Mesendoderm (in vitro differentiated cells): ENCODE results near the gene TRAF5.

Experiments
- DNase-seq: peaks from one replicate; pipeline ENCODE4 v3.0.0; 2013
- H2AK5ac ChIP-seq: 2 replicates; pipeline ENCODE4 v1.6.1; 2013; ENCODE audit warnings: low read length, inconsistent platforms
- H2BK120ac ChIP-seq: 2 replicates; pipeline ENCODE4 v1.6.1; 2013; ENCODE audit warnings: low read depth, mild to moderate bottlenecking, low read length, moderate library complexity, mixed read lengths
- H2BK15ac ChIP-seq: replicated peaks from 2 replicates; pipeline ENCODE4 v1.6.1; 2013; ENCODE audit warnings: low read depth, mild to moderate bottlenecking, moderate library complexity
- H2BK5ac ChIP-seq: 2 replicates; pipeline ENCODE4 v1.6.1; 2013; ENCODE audit warnings: low read length, inconsistent platforms
- H3K18ac ChIP-seq: 2 replicates; pipeline ENCODE4 v1.6.1; 2013; ENCODE audit warnings: mild to moderate bottlenecking, low read length, mixed read lengths
- H3K23ac ChIP-seq: one replicate; pipeline ENCODE4 v1.6.1; 2013; ENCODE audit warnings: low read length
- H3K27ac ChIP-seq: 2 replicates; pipeline ENCODE4 v1.5.1; 2013; ENCODE audit warnings: low read depth, mild to moderate bottlenecking, inconsistent platforms, low read length, moderate library complexity
- H3K27me3 ChIP-seq: 2 replicates; pipeline ENCODE4 v1.6.1; 2013; ENCODE audit warnings: low read length, control low read depth, mild to moderate bottlenecking, inconsistent platforms; ENCODE audit not compliant: insufficient read depth, poor library complexity
- H3K36me3 ChIP-seq: 2 replicates; pipeline ENCODE4 v1.6.1; 2013; ENCODE audit warnings: low read length, inconsistent platforms; ENCODE audit not compliant: control insufficient read depth, insufficient read depth
- H3K4ac ChIP-seq: one replicate; pipeline ENCODE4 v1.6.1; 2013; ENCODE audit warnings: low read depth, mild to moderate bottlenecking, low read length, moderate library complexity
- H3K4me1 ChIP-seq: 2 replicates; pipeline ENCODE4 v1.6.1; 2013; ENCODE audit warnings: low read depth, low read length, inconsistent platforms; ENCODE audit not compliant: control insufficient read depth
- H3K4me2 ChIP-seq: 2 replicates; pipeline ENCODE4 v1.6.1; 2013; ENCODE audit warnings: low read length
- H3K4me3 ChIP-seq: 2 replicates; pipeline ENCODE4 v1.5.1; 2013; ENCODE audit warnings: mild to moderate bottlenecking, low read length
- H3K56ac ChIP-seq: one replicate; pipeline ENCODE4 v1.6.1; 2013; ENCODE audit warnings: low read length
- H3K79me1 ChIP-seq: 2 replicates; pipeline ENCODE4 v1.6.1; 2013; ENCODE audit warnings: low read length, inconsistent platforms
- H3K79me2 ChIP-seq: 2 replicates; pipeline ENCODE4 v1.6.1; 2013; ENCODE audit warnings: mild to moderate bottlenecking, low read length; ENCODE audit not compliant: control insufficient read depth, insufficient read depth
- H3K9ac ChIP-seq: 2 replicates; pipeline ENCODE4 v1.6.1; 2013; ENCODE audit warnings: low read length, inconsistent platforms
- H4K5ac ChIP-seq: one replicate; pipeline ENCODE4 v1.6.1; 2013; ENCODE audit warnings: low read length
- H4K8ac ChIP-seq: one replicate; pipeline ENCODE4 v1.6.1; 2013; ENCODE audit warnings: low read depth, mild to moderate bottlenecking, control low read depth, low read length, moderate library complexity
- WGBS: extraction: QIAGEN DNeasy Blood & Tissue Kit; methylation state at CpG from one replicate; pipeline ENCODE4 v1.1.7; 2013; ENCODE audit warnings: low lambda C conversion rate, missing lambda C conversion rate; ENCODE audit not compliant: insufficient coverage; ENCODE audit errors: extremely low coverage; 5-methylcytosine and 5-hydroxymethylcytosine counted together

TRAF5 gene

DNA sequence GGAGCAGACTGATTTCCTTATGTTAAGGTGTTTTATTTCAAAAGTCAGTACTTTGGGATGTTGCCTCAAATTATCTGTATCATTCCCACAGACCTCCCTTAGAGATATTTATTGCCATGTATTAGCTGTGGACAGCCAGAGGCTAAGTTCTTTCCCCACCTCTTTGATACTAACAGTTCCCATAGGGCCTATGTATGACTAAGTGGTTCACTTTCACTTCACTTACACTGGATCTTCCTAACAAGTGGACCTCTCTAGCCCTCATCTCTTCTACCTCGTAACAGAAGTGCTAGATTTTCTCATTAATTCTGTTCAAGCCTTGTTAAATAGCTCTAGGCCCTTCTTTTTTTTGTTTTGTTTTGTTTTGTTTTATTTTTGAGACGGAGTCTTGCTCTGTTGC, 6.2 kb downstream of the TRAF5 start:
- Histone ChIP-seq H2BK120ac (no peak overlapping the region), H3K4me1 (peaks cover 30% of the 10 kb centered on the region), H3K4me2 (no peak overlapping the region), H3K79me1 (peaks cover 61% of the 10 kb centered on the region), H4K8ac (no peak overlapping the region), H3K27me3 (no peaks in the 10 kb centered on the region), H3K79me2 (peaks cover 82% of the 10 kb centered on the region), H3K23ac (no peak overlapping the region), H2AK5ac (no peak overlapping the region), H3K4me3 (no peak overlapping the region), H4K5ac (no peak overlapping the region), H3K18ac (no peak overlapping the region), H2BK15ac (no peak overlapping the region), H3K36me3 (no peaks in the 10 kb centered on the region), H3K9ac (no peak overlapping the region), H3K4ac (no peak overlapping the region), H3K56ac (no peak overlapping the region), H2BK5ac (no peak overlapping the region), H3K27ac (no peak overlapping the region)
- no CpG with 5 or more reads among the region's 2 CpGs for WGBS
- DNase-seq = no peak

DNA sequence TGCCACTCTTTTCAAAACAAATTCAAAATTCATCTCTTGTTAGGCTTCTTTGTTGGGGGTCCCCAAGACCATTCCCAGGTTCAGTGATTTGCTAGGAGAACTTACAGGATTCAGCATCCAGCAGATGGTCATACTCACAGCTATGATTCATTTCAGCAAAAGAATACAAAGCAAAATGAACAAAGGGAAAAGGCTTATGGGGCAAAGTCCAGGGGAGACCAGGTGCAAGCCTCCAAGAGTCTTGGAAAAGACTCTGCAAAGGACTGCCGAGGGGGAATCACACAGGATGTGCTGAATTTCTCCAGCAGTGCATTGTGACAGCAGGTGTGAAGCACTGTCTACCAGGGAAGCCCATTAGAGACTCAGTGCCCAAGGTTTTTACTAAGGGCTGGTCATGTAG, 7.3 kb downstream of the TRAF5 start:
- Histone ChIP-seq H3K4me1 (peaks cover 24% of the 10 kb centered on the region), H3K27me3 (no peaks in the 10 kb centered on the region), H2BK5ac (no peak overlapping the region), H2AK5ac (no peak overlapping the region), H4K5ac (no peak overlapping the region), H3K36me3 (no peaks in the 10 kb centered on the region), H3K56ac (no peak overlapping the region), H3K9ac (no peak overlapping the region), H3K18ac (no peak overlapping the region), H3K4me2 (no peak overlapping the region), H2BK120ac (no peak overlapping the region), H3K79me2 (peaks cover 78% of the 10 kb centered on the region), H4K8ac (no peak overlapping the region), H3K23ac (no peak overlapping the region), H3K4me3 (no peak overlapping the region), H3K27ac (no peak overlapping the region), H3K79me1 (peaks cover 57% of the 10 kb centered on the region), H3K4ac (no peak overlapping the region), H2BK15ac (no peak overlapping the region)
- no CpG with 5 or more reads among the region's 1 CpG for WGBS
- no peak for DNase-seq

DNA sequence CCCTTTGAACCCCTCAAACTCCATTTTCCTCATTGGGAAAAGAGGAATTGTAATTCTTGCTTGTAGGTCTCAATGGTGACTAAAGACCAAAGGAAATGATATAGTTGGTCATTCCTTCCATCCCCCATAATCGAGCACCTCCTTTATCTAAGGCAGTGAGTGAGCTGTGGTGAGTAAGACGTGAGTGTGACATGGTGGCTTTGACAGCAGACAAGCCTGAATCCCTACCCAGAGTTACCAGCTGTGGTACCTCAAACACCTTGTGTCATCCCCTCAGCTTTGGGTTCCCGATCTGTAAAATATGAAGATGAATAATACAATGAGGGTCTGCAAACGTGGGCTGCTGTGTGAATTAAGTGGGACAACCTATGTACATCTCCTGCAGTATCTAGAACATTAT, 8.4 kb downstream of the TRAF5 start:
- Histone ChIP-seq H4K5ac (no peak overlapping the region), H3K27ac (no peak overlapping the region), H3K79me1 (peaks cover 57% of the 10 kb centered on the region), H2AK5ac (no peak overlapping the region), H3K79me2 (peaks cover 78% of the 10 kb centered on the region), H2BK5ac (no peak overlapping the region), H3K4ac (no peak overlapping the region), H3K4me3 (no peak overlapping the region), H3K4me1 (peaks cover 16% of the 10 kb centered on the region), H3K4me2 (no peak overlapping the region), H3K18ac (no peak overlapping the region), H2BK120ac (no peak overlapping the region), H2BK15ac (no peak overlapping the region), H3K27me3 (no peaks in the 10 kb centered on the region), H3K56ac (no peak overlapping the region), H4K8ac (no peak overlapping the region), H3K23ac (no peak overlapping the region), H3K9ac (no peak overlapping the region), H3K36me3 (no peaks in the 10 kb centered on the region)
- DNase-seq = no peak
- WGBS = no CpG with 5 or more reads among the region's 4 CpGs

DNA sequence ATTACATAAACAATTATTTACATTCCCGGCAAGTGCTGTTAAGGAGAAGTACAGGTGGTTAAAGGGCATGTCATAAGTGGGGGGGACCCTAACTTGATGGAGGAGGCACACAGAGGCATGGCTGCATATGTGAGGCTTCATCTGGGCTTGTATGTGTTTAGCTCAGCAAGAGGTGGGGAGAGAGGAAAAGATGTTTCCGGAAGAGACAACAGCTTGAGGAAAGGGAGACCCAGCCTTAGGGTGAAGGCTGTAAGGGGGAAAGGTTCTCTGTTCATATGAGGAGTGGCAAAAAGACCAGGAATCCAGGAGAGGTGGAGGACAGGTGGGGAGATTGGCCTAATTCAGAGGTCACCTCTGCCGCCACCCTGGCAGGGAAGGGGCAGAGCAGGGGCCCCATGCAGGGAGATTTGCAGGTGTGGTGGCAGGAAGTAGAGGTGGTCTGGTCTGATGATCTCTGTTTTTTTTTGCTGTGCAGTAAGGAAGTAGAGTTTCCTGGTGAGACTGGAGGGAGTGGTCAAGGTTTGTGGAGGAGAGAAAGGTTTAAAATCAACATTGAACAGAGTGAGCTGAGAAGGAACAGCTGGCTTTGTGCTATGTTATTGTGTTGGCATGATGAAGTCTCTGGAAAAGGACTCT, 9.0 kb downstream of the TRAF5 start:
- H3K4me3 ChIP-seq = no peak overlapping the region
- H3K4me1 ChIP-seq = peaks cover 11% of the 10 kb centered on the region
- no peak overlapping the region for H2BK120ac ChIP-seq
- no peak overlapping the region for H3K56ac ChIP-seq
- H3K4ac ChIP-seq = no peak overlapping the region
- no peak for DNase-seq
- peaks cover 72% of the 10 kb centered on the region for H3K79me2 ChIP-seq
- no peak overlapping the region for H3K23ac ChIP-seq
- no peak overlapping the region for H2BK5ac ChIP-seq
- H3K4me2 ChIP-seq = no peak overlapping the region
- H3K27me3 ChIP-seq = no peaks in the 10 kb centered on the region
- WGBS = no CpG with 5 or more reads among the region's 3 CpGs
- H4K5ac ChIP-seq = no peak overlapping the region
- H3K79me1 ChIP-seq = peaks cover 53% of the 10 kb centered on the region
- H4K8ac ChIP-seq = no peak overlapping the region
- no peak overlapping the region for H3K27ac ChIP-seq
- H3K9ac ChIP-seq = no peak overlapping the region
- H2BK15ac ChIP-seq = no peak overlapping the region
- no peak overlapping the region for H2AK5ac ChIP-seq
- no peaks in the 10 kb centered on the region for H3K36me3 ChIP-seq
- H3K18ac ChIP-seq = no peak overlapping the region

DNA sequence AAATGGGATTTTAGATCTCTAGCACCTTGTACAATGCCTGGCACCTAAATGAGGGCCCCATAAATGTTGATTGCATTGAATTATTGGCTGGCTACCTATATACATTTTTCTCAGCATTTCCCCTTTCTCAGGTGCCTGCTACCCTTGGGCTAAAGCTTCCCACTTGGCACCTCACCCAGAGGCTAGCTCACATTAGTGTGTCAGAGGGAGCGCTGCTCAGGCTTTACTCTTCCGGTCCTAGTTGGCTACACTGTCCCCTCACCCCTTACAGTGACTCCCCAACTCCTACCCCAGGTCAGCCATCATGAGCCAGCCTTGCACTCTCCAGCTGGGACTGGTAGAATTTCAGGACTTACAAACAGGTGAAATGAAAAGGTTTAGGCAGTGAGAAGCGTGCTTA, 9.5 kb downstream of the TRAF5 start:
- Histone ChIP-seq H3K56ac (no peak overlapping the region), H3K4me2 (no peak overlapping the region), H3K4ac (no peak overlapping the region), H2BK5ac (no peak overlapping the region), H3K27me3 (no peaks in the 10 kb centered on the region), H3K4me1 (peaks cover 11% of the 10 kb centered on the region), H3K9ac (no peak overlapping the region), H3K79me2 (peaks cover 70% of the 10 kb centered on the region), H4K8ac (no peak overlapping the region), H3K79me1 (peaks cover 52% of the 10 kb centered on the region), H3K4me3 (no peak overlapping the region), H3K23ac (no peak overlapping the region), H3K36me3 (no peaks in the 10 kb centered on the region), H2BK120ac (no peak overlapping the region), H3K18ac (no peak overlapping the region), H2AK5ac (no peak overlapping the region), H4K5ac (no peak overlapping the region), H2BK15ac (no peak overlapping the region), H3K27ac (no peak overlapping the region)
- WGBS = no CpG with 5 or more reads among the region's 3 CpGs
- DNase-seq = no peak

GRCh38 chr1:211336775-211337174, 10.1 kb downstream of the TRAF5 start:
- Histone ChIP-seq H4K8ac (no peak overlapping the region), H3K4ac (no peak overlapping the region), H4K5ac (no peak overlapping the region), H3K79me1 (peaks cover 55% of the 10 kb centered on the region), H3K27me3 (no peaks in the 10 kb centered on the region), H3K36me3 (no peaks in the 10 kb centered on the region), H3K4me3 (no peak overlapping the region), H3K18ac (no peak overlapping the region), H2BK5ac (no peak overlapping the region), H3K4me2 (no peak overlapping the region), H3K79me2 (peaks cover 72% of the 10 kb centered on the region), H3K9ac (no peak overlapping the region), H3K23ac (no peak overlapping the region), H3K56ac (no peak overlapping the region), H3K27ac (no peak overlapping the region), H3K4me1 (peaks cover 11% of the 10 kb centered on the region), H2BK120ac (no peak overlapping the region), H2BK15ac (no peak overlapping the region), H2AK5ac (no peak overlapping the region)
- DNase-seq = no peak
- no CpG with 5 or more reads among the region's 15 CpGs for WGBS
